ENCODE measurements around the gene RSPRY1.

GRCh38 chr16:57245472-57246113, 59.5 kb downstream of the RSPRY1 start:
- TF ChIP-seq CTCF (IDR thresholded peaks at IDR 0.05) (no peak), POLR2A (IDR thresholded peaks at IDR 0.05) (no peak)

Data from right lobe of liver (tissue), 4 donors.